Pancreas (tissue), 10 donors: Measurements from ENCODE around the gene MANBA. TPM values are rescaled to one million over a fixed set of nuclear protein-coding genes. Genes with fewer than 3 reads are reported as not detected.
A peak's percentile ranks its signal among the peaks of the same experiment; 100 is the strongest.

Source experiments
- ATAC-seq, 4 donors: fragments of 200-7000 bp; cut with Tn5 transposase; one replicate each; pipeline versions ENCODE4 v1.8.0 to v1.9.1; 2020; ENCODE audit warnings: mild to moderate bottlenecking in 4 of 4, moderate library complexity in 4 of 4
- DNase-seq, 6 donors: peaks; one replicate each; pipeline ENCODE4 v3.0.0-alpha.2; 2020
- FAIRE-seq: peaks from 2 replicates; lab custom pipeline; 2012; peaks lifted over from hg19 to GRCh38; lab: Jason Lieb, UNC
- H3K27ac ChIP-seq, 4 donors: fragments of 200-600 bp; sonication (generic); 1 replicate in 3 of 4; 2 replicates in 1 of 4; pipeline versions ENCODE4 v1.5.0 to v1.8.0; 2020
- H3K27me3 ChIP-seq, 4 donors: fragments of 200-600 bp; one replicate each; pipeline ENCODE4 v1.8.0; 2021
- H3K36me3 ChIP-seq, 3 donors: fragments of 200-600 bp; sonication (generic) in 1 of 3; one replicate each; pipeline versions ENCODE4 v1.5.0 to v1.8.0; 2020 to 2021
- H3K4me1 ChIP-seq, 3 donors: fragments of 200-600 bp; one replicate each; pipeline ENCODE4 v1.8.0; 2021
- H3K4me3 ChIP-seq, 4 donors: fragments of 200-600 bp; sonication (generic) in 2 of 4; one replicate each; pipeline versions ENCODE4 v1.5.0 to v1.8.0; 2020 to 2021
- H3K9me3 ChIP-seq, 4 donors: fragments of 200-600 bp; one replicate each; pipeline ENCODE4 v1.8.0; 2021
- WGBS, 2 donors: extraction: QIAGEN DNeasy Blood & Tissue Kit; methylation state at CpG; one replicate each; pipeline ENCODE4 v1.1.7; 2013; 5-methylcytosine and 5-hydroxymethylcytosine counted together
- intact Hi-C, 3 donors: fragments of 100-400 bp; cut with DNase I; formaldehyde crosslinking; loops; one replicate each; pipeline versions ENCODE4 v1.11.1 to v1.14.2; 2022
- polyA plus RNA-seq, 2 donors: library from polyadenylated mRNA; stranded (reverse); fragments of 200-250 nt; gene quantifications; one replicate each; pipeline ENCODE4 v1.2.3, GENCODE V29; 2013
- total RNA-seq, 6 donors: library from RNA; stranded (reverse); fragmentation: NEBNext Ultra II Directional in 4 of 6; extraction: Animal tissue kit (Norgen Biotek cat#: 25700) in 4 of 6; gene quantifications; one replicate each; pipeline versions ENCODE4 v1.2.1 to v1.2.4, GENCODE V29; 2021 to 2023
- TF ChIP-seq, protein P1 (sequence below), 4 donors: fragments of 200-600 bp; sonication (generic) in 3 of 4; IDR thresholded peaks; one replicate each; pipeline versions ENCODE4 v1.5.0 to v1.8.0; 2021; ENCODE audit warnings: antibody characterized with exemption in 4 of 4
- donor health status: healthy with polysubstance abuse.
- donor health status: DM: no; HTN: no; CAD: no; lungs with moderate emphysema.
- donor health status: DM: no; HTN: no; CAD: no.
- donor health status: control.
- donor health status: control.
- donor health status: Bipolar disorder and iron deficiency.
- donor health status: DM: yes; HTN: yes; CAD: no.
- donor health status: DM: no; HTN: no; CAD: no.
- donor health status: DM: no; HTN: no; CAD: no.
- donor health status: DM: yes; HTN: yes; CAD: no.

MANBA gene
- total and polyA plus RNA-seq, 8 donors, result 7.8 to 22.0 (median 10.7) TPM

DNA sequence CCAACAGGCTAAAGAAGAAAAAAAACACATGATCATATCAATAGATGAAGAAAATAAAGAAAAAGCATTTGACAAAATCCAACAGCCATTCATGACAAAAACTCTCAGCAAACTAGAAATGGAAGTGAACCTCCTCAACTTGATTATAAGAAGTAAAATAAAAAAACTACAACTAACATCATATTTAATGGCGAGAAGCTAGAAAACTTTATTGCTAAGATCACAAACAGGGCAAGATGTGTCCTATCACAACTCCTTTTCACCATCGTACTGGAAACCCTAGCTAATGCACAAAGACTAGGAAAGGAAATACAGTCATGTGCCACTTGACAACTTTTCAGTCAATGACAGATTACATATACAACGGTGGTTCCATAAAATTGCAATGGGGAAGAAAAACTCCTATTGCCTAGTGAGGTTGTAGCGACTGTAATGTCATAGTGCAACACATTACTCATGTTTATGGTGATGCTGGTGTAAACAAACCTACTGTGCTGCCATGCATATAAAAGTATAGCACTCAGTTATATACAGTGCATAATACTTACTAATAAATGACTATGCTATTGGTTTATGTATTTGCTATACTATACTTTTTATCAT lies 12.1 kb upstream of the MANBA start:
- ATAC-seq, result no peak
- Histone ChIP-seq H3K4me1 (no peaks in the 10 kb centered on the region), H3K9me3 (no peaks in the 10 kb centered on the region), H3K27ac (no peak overlapping the region), H3K27me3 (no peaks in the 10 kb centered on the region), H3K36me3 (no peaks in the 10 kb centered on the region), H3K4me3 (no peak overlapping the region)
- intact Hi-C loops, result no loop called here
- TF ChIP-seq, protein P1, sequence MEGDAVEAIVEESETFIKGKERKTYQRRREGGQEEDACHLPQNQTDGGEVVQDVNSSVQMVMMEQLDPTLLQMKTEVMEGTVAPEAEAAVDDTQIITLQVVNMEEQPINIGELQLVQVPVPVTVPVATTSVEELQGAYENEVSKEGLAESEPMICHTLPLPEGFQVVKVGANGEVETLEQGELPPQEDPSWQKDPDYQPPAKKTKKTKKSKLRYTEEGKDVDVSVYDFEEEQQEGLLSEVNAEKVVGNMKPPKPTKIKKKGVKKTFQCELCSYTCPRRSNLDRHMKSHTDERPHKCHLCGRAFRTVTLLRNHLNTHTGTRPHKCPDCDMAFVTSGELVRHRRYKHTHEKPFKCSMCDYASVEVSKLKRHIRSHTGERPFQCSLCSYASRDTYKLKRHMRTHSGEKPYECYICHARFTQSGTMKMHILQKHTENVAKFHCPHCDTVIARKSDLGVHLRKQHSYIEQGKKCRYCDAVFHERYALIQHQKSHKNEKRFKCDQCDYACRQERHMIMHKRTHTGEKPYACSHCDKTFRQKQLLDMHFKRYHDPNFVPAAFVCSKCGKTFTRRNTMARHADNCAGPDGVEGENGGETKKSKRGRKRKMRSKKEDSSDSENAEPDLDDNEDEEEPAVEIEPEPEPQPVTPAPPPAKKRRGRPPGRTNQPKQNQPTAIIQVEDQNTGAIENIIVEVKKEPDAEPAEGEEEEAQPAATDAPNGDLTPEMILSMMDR (IDR thresholded peaks at IDR 0.05), result no peak
- FAIRE-seq, result no peak
- WGBS, 2 donors, result 78 to 81% methylated on average over 4 of the region's 4 CpGs
- DNase-seq, result no peak

DNA sequence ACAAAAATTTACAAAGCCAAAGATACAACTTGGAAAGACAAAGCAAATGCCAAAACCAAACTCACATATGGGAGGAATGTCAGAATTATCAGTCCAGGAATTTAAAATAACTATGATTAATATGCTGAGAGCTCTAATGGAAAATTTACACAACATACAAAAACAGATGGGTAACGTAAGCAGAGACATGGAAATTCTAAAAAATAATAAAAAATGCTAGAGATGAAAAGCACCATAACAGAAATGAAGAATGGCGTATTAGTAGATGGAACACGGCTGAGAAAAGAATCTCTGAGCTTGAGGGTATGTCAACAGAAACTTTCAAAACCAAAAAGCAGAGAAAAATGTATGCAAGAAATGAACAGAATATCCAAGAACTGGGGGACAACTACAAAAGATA lies 4.1 kb upstream of the MANBA start:
- DNase-seq, result no peak
- Histone ChIP-seq H3K36me3 (no peaks in the 10 kb centered on the region), H3K27me3 (no peaks in the 10 kb centered on the region), H3K4me1 (peaks cover 0 to 7% (median 0%) of the 10 kb centered on the region in 3 donors), H3K9me3 (no peaks in the 10 kb centered on the region), H3K27ac (no peak overlapping the region), H3K4me3 (no peak overlapping the region)
- WGBS, 2 donors, result 85 to 89% methylated on average over 3 of the region's 3 CpGs
- no peak for FAIRE-seq
- intact Hi-C loops, result no loop called here
- no peak for ATAC-seq
- TF ChIP-seq, protein P1 (IDR thresholded peaks at IDR 0.05), result no peak

DNA sequence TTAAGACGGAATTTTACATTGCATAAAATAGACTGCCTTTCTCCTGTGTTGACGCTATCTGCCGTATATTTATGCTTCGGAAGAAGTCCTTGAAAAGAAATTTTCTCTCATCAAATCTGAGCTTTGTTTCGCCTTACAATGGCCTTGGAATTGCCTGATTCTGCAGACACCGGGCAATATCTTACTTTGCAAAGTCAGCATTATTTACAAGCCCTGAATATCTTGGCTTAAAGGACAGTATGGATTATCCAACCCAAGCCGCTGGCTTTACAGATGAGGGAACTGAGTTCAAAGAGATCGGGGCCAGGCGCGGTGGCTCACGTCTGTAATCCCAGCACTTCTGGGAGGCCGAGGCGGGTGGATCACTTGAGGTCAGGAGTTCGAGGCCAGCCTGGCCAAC lies 1.1 kb upstream of the MANBA start:
- H3K9me3 ChIP-seq, result no peaks in the 10 kb centered on the region
- FAIRE-seq (no peak), ATAC-seq (no peak), DNase-seq (no peak)
- no peak overlapping the region for H3K27ac ChIP-seq
- peak overlapping the region in 2 of 4 donors; percentile 82 to 88 for H3K4me3 ChIP-seq
- 47 to 48% methylated on average over 14 of the region's 14 CpGs for WGBS, 2 donors
- H3K27me3 ChIP-seq, result no peaks in the 10 kb centered on the region
- intact Hi-C loops, result no loop called here
- peaks cover 0 to 18% (median 6%) of the 10 kb centered on the region in 3 donors for H3K4me1 ChIP-seq
- no peaks in the 10 kb centered on the region for H3K36me3 ChIP-seq
- TF ChIP-seq, protein P1 (IDR thresholded peaks at IDR 0.05), result no peak

DNA sequence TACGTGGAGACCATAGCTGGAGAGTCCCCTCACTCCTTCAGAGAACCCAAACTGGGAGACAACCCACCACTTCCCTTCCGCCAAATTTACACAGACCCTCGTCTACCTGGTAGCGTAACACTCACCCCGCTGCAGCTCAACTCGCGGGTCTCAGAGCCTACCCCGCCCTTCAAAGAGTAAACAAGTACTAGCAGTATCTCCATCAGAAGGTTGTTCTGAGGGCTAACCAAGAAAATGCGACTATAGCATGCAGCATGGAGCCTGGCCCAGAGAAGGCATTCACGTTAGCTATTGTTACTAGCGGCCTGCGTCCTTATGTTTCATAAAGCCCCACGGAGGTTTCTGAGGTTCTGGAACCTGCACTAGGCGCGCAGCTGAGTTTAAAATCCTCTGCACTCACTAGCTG lies 531 bp upstream of the MANBA start:
- H3K4me3 ChIP-seq, result peak overlapping the region; percentile 68 to 88 (median 82)

More for the DNA sequence above, 531 bp upstream of the MANBA start:
- DNase-seq (peak in 2 of 6 donors; percentile 5 to 40), ATAC-seq (peak; percentile 34 to 46 (median 40)), FAIRE-seq (no peak)
- Histone ChIP-seq H3K27me3 (no peaks in the 10 kb centered on the region), H3K4me1 (peaks cover 0 to 18% (median 6%) of the 10 kb centered on the region in 3 donors), H3K36me3 (no peaks in the 10 kb centered on the region), H3K27ac (peak overlapping the region in 3 of 4 donors; percentile 52 to 92 (median 87)), H3K9me3 (no peaks in the 10 kb centered on the region)
- TF ChIP-seq, protein P1 (IDR thresholded peaks at IDR 0.05), result no peak
- WGBS, 2 donors, result 1% methylated on average over 15 of the region's 15 CpGs
- intact Hi-C loops, result no loop called here
